Lower lobe of right lung (tissue), 2 donors: Measurements from ENCODE around the gene HDLBP. TPM values are rescaled to one million over a fixed set of nuclear protein-coding genes. Genes with fewer than 3 reads are reported as not detected.

ENCODE experiments used
- ATAC-seq, 2 donors: fragments of 200-7000 bp; cut with Tn5 transposase; one replicate each; pipeline ENCODE4 v1.9.1; 2020 to 2022; ENCODE audit warnings: mild to moderate bottlenecking in 2 of 2, moderate library complexity in 2 of 2
- DNase-seq: peaks from one replicate; pipeline ENCODE4 v3.0.0-alpha.2; 2020
- H3K27ac ChIP-seq: fragments of 200-600 bp; one replicate; pipeline ENCODE4 v1.8.0; 2022
- H3K27me3 ChIP-seq: fragments of 200-600 bp; one replicate; pipeline ENCODE4 v1.8.0; 2022; ENCODE audit warnings: low read depth
- H3K36me3 ChIP-seq: fragments of 200-600 bp; one replicate; pipeline ENCODE4 v1.8.0; 2022; ENCODE audit warnings: mild to moderate bottlenecking
- H3K4me1 ChIP-seq: fragments of 200-600 bp; one replicate; pipeline ENCODE4 v1.8.0; 2022
- H3K4me3 ChIP-seq: fragments of 200-600 bp; one replicate; pipeline ENCODE4 v1.8.0; 2022; ENCODE audit warnings: mild to moderate bottlenecking
- H3K9me3 ChIP-seq: fragments of 200-600 bp; one replicate; pipeline ENCODE4 v1.8.0; 2022
- CTCF ChIP-seq: fragments of 200-600 bp; IDR thresholded peaks from one replicate; pipeline ENCODE4 v1.8.0; 2022; ENCODE audit warnings: antibody characterized with exemption, mild to moderate bottlenecking
- intact Hi-C: fragments of 100-400 bp; cut with DNase I; formaldehyde crosslinking; loops from one replicate; pipeline ENCODE4 v1.11.0; 2022
- total RNA-seq: library from RNA; stranded (reverse); fragmentation: NEBNext Ultra II Directional; extraction: Animal tissue kit (Norgen Biotek cat#: 25700); gene quantifications from one replicate; pipeline ENCODE4 v1.2.1, GENCODE V29; 2021
- donor health status: DM: no; HTN: yes; CAD: no; lungs with severe emphysema.

HDLBP gene
- total RNA-seq, 1 donor from 2014 or later = 387 TPM

DNA sequence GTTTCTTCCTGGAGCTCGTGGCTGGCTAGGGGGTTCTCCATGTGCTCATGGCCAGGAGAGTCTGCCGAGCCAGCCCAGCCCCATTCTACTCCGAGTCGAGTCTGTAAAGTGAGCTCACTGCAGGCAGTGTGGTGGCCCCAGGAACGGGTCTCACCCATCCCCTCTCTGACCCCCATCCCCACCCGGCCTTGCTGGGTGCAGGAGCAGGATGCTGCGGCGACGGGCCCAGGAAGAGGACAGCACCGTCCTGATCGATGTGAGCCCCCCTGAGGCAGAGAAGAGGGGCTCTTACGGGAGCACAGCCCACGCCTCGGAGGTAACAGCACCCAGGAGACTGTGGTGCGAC lies 125.6 kb downstream of the HDLBP start:
- intact Hi-C loops = no loop called here
- H3K36me3 ChIP-seq = no peaks in the 10 kb centered on the region
- ATAC-seq = no peak
- no peaks in the 10 kb centered on the region for H3K4me1 ChIP-seq
- TF ChIP-seq CTCF = no peak
- DNase-seq = peak; percentile 34
- no peaks in the 10 kb centered on the region for H3K27me3 ChIP-seq
- no peak overlapping the region for H3K27ac ChIP-seq
- H3K9me3 ChIP-seq = no peaks in the 10 kb centered on the region
- H3K4me3 ChIP-seq = no peak overlapping the region

GRCh38 chr2:241189093-241189855 lies 126.2 kb downstream of the HDLBP start:
- H3K27me3 ChIP-seq = no peaks in the 10 kb centered on the region
- H3K36me3 ChIP-seq = no peaks in the 10 kb centered on the region
- no peak overlapping the region for H3K27ac ChIP-seq
- H3K4me3 ChIP-seq = no peak overlapping the region
- intact Hi-C loops = no loop called here
- no peaks in the 10 kb centered on the region for H3K4me1 ChIP-seq
- DNase-seq = peak; percentile 35
- H3K9me3 ChIP-seq = no peaks in the 10 kb centered on the region
- ATAC-seq = no peak
- no peak for TF ChIP-seq CTCF

- no peaks in the 10 kb centered on the region for H3K27me3 ChIP-seq
- no peaks in the 10 kb centered on the region for H3K9me3 ChIP-seq
- DNase-seq (peak; percentile 45), ATAC-seq (peak; percentile 32 to 45)
- H3K27ac ChIP-seq = no peak within 1 kb of the TSS
- no peak for TF ChIP-seq CTCF
- peaks cover 7% of the 10 kb centered on the region for H3K36me3 ChIP-seq
- intact Hi-C loops = no loop called here
- H3K4me1 ChIP-seq = no peaks in the 10 kb centered on the region
- no peak within 1 kb of the TSS for H3K4me3 ChIP-seq
Observed at GRCh38 chr2:241188361-241189092, 126.9 kb downstream of the HDLBP start, which contains the start of gene ANO7. ANO7 (plus strand) TSS chr2:241188677; CDS start chr2:241190064, 1,387 bp downstream.

- Histone ChIP-seq H3K27ac (no peak overlapping the region), H3K4me1 (no peaks in the 10 kb centered on the region), H3K4me3 (no peak overlapping the region), H3K27me3 (no peaks in the 10 kb centered on the region), H3K9me3 (no peaks in the 10 kb centered on the region), H3K36me3 (peaks cover 13% of the 10 kb centered on the region)
- intact Hi-C loops = no loop called here
- no peak for TF ChIP-seq CTCF
- ATAC-seq (no peak), DNase-seq (no peak)
Observed at GRCh38 chr2:241187918-241188234, 127.6 kb downstream of the HDLBP start.

DNA sequence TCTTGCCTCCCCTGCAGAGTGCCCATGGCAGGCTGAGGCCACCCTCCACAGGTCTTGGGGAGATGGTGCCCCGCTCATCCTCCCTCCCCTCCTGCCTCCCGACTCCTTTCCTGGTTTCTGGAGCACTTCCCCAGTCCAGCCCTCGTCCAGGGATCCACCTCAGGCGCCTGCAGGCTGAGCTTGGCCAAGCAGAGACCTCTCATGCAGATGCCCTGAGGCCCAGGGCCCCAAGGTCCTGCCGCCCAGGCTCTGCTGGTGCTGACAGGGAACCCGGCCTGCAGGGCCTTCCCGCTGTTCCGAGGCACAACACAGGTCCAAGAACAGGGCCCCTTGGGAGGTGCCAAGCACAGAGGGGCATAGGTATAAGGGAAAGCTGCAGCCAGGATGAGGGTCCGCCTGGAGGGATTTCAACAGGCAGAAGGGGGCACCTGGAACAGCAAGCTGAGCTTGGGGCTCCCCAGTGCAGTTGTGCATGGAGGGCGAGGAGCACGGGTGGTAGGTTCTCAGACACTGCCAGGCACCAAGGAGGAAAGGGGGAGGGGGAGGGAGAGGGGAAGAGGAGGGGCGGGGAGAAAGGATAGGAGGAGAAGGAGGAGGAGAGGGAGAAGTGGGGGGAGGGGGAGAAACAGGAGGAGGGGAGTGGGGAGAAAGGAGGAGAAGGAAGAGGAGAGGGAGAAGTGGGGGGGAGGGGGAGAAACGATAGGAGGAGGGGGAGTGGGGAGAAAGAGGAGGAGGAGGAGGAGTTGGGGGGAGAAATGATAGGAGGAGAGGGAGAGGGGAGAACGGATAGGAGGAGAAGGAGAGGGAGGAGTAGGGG lies 128.2 kb downstream of the HDLBP start:
- peaks cover 19% of the 10 kb centered on the region for H3K36me3 ChIP-seq
- H3K9me3 ChIP-seq = no peaks in the 10 kb centered on the region
- no peaks in the 10 kb centered on the region for H3K4me1 ChIP-seq
- intact Hi-C loops = no loop called here
- DNase-seq (no peak), ATAC-seq (no peak)
- H3K4me3 ChIP-seq = no peak overlapping the region
- TF ChIP-seq CTCF = no peak
- H3K27me3 ChIP-seq = no peaks in the 10 kb centered on the region
- H3K27ac ChIP-seq = no peak overlapping the region
